IPS DF 6.9 (cell line): ENCODE results near the gene LRRC45.

Experiments
- DNase-seq: peaks from one replicate; pipeline ENCODE4 v3.0.0-alpha.2; 2013; ENCODE audit warnings: low read depth, low spot score
- H3K27ac ChIP-seq: one replicate; pipeline ENCODE4 v1.5.1; 2013; ENCODE audit warnings: low read length, control low read depth
- H3K27me3 ChIP-seq: 2 replicates; pipeline ENCODE4 v1.6.1; 2013; ENCODE audit warnings: mild to moderate bottlenecking, low read length; ENCODE audit not compliant: control insufficient read depth, insufficient read depth
- H3K36me3 ChIP-seq: 2 replicates; pipeline ENCODE4 v1.6.1; 2013; ENCODE audit warnings: low read length; ENCODE audit not compliant: control insufficient read depth, insufficient read depth
- H3K4me1 ChIP-seq: 2 replicates; pipeline ENCODE4 v1.6.1; 2013; ENCODE audit warnings: low read length; ENCODE audit not compliant: control insufficient read depth, insufficient read depth
- H3K4me3 ChIP-seq: 2 replicates; pipeline ENCODE4 v1.5.1; 2013; ENCODE audit warnings: mild to moderate bottlenecking, low read length
- H3K9me3 ChIP-seq: 2 replicates; pipeline ENCODE4 v1.6.1; 2013; ENCODE audit warnings: low read length, inconsistent platforms; ENCODE audit not compliant: control insufficient read depth, insufficient read depth
- WGBS: extraction: QIAGEN DNeasy Blood & Tissue Kit; methylation state at CpG from one replicate; pipeline ENCODE4 v1.1.7; 2013; ENCODE audit warnings: mixed read lengths, missing lambda C conversion rate; ENCODE audit not compliant: insufficient read length, insufficient coverage; 5-methylcytosine and 5-hydroxymethylcytosine counted together

LRRC45 gene

GRCh38 chr17:82053130-82053529 is 30.0 kb downstream of the LRRC45 start:
- H3K27ac ChIP-seq: no peak overlapping the region
- no CpG with 5 or more reads among the region's 19 CpGs for WGBS
- no peak for DNase-seq
- no peaks in the 10 kb centered on the region for H3K9me3 ChIP-seq
- peaks cover 5% of the 10 kb centered on the region; the same call in 1 of the 2 replicates for H3K4me1 ChIP-seq
- no peaks in the 10 kb centered on the region; the same call in 1 of the 2 replicates for H3K27me3 ChIP-seq
- no peak overlapping the region; the same call in 1 of the 2 replicates for H3K4me3 ChIP-seq
- H3K36me3 ChIP-seq: peaks cover 44% of the 10 kb centered on the region

DNA sequence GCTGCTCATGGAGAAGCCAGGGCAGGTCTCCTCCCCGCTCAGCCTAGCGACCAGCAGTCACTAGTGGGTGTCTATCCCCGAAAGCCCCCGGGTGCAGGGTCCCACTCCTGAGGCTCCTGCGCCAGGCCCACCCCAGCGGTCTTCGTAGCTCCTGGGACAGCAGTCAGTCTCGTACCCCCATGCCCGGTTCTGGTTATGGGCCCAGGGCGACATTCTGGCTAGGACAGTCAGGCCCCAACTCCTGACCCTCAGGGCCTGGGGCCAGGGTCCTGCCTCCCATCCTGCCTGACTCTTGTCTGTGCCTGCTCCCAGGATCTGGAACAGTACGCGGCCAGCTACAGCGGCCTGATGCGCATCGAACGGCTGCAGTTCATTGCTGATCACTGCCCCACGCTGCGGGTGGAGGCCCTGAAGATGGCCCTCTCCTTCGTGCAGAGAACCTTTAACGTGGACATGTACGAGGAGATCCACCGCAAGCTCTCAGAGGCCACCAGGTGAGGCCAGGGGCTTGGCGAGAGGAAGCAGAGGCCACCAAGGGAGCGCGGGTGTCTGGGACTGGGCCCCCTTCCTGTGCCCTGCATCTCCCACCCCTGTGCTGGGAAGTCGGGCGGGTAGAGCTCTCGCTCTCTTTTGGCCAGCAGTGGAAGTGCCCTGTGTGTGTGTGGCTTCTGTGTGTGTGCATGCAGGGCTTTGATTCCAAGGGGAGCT is 30.6 kb downstream of the LRRC45 start:
- peaks cover 44% of the 10 kb centered on the region for H3K36me3 ChIP-seq
- no peak for DNase-seq
- H3K27ac ChIP-seq: no peak overlapping the region
- H3K4me1 ChIP-seq: peaks cover 5% of the 10 kb centered on the region; the same call in 1 of the 2 replicates
- no peaks in the 10 kb centered on the region; the same call in 1 of the 2 replicates for H3K27me3 ChIP-seq
- WGBS: no CpG with 5 or more reads among the region's 28 CpGs
- no peaks in the 10 kb centered on the region for H3K9me3 ChIP-seq
- H3K4me3 ChIP-seq: no peak overlapping the region

GRCh38 chr17:82054351-82055022 is 31.4 kb downstream of the LRRC45 start:
- H3K4me1 ChIP-seq: peaks cover 5% of the 10 kb centered on the region; the same call in 1 of the 2 replicates
- H3K36me3 ChIP-seq: peaks cover 43% of the 10 kb centered on the region
- H3K27me3 ChIP-seq: no peaks in the 10 kb centered on the region; the same call in 1 of the 2 replicates
- no peak overlapping the region for H3K27ac ChIP-seq
- WGBS: no CpG with 5 or more reads among the region's 38 CpGs
- H3K4me3 ChIP-seq: no peak overlapping the region
- no peaks in the 10 kb centered on the region for H3K9me3 ChIP-seq
- DNase-seq: no peak

GRCh38 chr17:82055023-82055964 is 32.2 kb downstream of the LRRC45 start:
- H3K36me3 ChIP-seq: peaks cover 43% of the 10 kb centered on the region
- H3K27me3 ChIP-seq: no peaks in the 10 kb centered on the region; the same call in 1 of the 2 replicates
- H3K4me1 ChIP-seq: peaks cover 5% of the 10 kb centered on the region; the same call in 1 of the 2 replicates
- no peak overlapping the region for H3K4me3 ChIP-seq
- DNase-seq: no peak
- no peak overlapping the region for H3K27ac ChIP-seq
- no peaks in the 10 kb centered on the region for H3K9me3 ChIP-seq
- no CpG with 5 or more reads among the region's 26 CpGs for WGBS

DNA sequence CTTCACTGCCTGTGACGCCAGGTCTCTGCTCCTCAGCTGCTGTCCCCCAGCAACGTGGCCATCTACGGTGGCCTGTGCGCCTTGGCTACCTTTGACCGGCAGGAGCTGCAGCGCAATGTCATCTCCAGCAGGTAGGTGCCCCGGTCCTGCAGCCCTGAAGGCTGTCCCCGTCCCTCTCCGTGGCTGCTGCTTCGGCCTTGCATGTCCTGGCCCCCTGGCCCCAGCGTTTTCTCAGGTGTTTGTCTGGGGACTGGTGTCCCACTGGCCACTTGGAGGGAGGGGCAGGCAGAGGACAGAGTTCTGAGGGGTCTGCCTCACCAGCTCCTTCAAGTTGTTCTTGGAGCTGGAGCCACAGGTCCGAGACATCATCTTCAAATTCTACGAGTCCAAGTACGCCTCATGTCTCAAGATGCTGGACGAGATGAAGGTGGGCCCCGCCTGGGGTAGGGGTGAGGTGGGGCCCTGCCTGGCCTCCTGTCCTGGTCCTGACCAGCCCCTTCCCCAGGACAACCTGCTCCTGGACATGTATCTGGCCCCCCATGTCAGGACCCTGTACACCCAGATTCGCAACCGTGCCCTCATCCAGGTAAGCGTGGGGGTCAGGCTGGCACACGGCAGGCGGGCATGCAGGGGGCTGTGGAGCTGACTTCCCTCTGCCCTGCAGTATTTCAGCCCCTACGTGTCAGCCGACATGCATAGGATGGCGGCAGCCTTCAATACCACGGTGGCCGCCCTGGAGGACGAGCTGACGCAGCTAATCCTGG is 33.0 kb downstream of the LRRC45 start:
- Histone ChIP-seq H3K27me3 (no peaks in the 10 kb centered on the region; the same call in 1 of the 2 replicates), H3K4me3 (no peak overlapping the region), H3K36me3 (peaks cover 52% of the 10 kb centered on the region), H3K27ac (no peak overlapping the region), H3K4me1 (no peaks in the 10 kb centered on the region; the same call in 1 of the 2 replicates), H3K9me3 (no peaks in the 10 kb centered on the region)
- no peak for DNase-seq
- no CpG with 5 or more reads among the region's 28 CpGs for WGBS

DNA sequence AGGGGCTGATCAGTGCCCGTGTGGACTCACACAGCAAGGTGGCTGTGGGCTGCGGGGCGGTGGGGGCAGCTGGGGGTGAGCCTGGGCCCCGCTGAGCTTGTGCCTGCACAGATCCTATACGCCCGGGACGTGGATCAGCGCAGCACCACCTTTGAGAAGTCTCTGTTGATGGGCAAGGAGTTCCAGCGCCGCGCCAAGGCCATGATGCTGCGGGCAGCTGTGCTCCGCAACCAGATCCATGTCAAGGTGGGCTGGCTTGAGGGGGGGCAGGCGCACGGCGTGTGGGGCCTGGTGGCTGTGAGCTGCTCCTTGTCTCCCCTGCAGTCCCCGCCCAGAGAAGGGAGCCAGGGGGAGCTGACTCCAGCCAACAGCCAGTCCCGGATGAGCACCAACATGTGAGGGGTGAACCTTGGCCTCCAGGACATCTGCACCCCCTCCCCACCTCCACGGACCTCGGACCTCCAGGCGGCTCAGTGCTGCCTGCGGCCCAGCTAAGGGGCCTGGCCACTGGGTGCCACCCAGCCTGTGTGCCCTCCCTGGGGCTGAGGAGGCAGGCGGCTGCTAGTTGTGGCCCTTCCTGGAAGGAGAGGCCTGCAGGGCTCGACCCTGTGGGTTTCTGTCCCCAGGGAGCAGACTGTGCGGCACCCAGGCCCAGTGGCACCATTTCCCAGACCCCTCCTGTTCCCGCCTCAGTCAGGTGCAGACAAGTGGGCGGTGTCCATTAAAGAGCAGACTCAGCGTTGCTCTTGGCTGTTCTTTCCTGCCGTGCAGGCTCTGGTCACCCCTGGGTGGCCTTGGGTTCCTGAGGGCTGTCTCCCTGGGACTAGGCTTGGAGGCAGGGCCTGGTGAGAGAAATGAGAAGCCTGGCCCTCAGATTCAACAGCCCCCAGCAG is 33.9 kb downstream of the LRRC45 start:
- Histone ChIP-seq H3K4me1 (no peaks in the 10 kb centered on the region; the same call in 1 of the 2 replicates), H3K9me3 (no peaks in the 10 kb centered on the region), H3K27me3 (no peaks in the 10 kb centered on the region; the same call in 1 of the 2 replicates), H3K27ac (no peak overlapping the region), H3K4me3 (no peak overlapping the region), H3K36me3 (peaks cover 56% of the 10 kb centered on the region)
- no CpG with 5 or more reads among the region's 29 CpGs for WGBS
- DNase-seq: no peak

GRCh38 chr17:82058230-82058854 is 35.2 kb downstream of the LRRC45 start:
- Histone ChIP-seq H3K9me3 (no peaks in the 10 kb centered on the region), H3K27ac (no peak overlapping the region), H3K4me1 (no peaks in the 10 kb centered on the region), H3K36me3 (peaks cover 60% of the 10 kb centered on the region), H3K27me3 (no peaks in the 10 kb centered on the region; the same call in 1 of the 2 replicates), H3K4me3 (no peak overlapping the region)
- no peak for DNase-seq
- no CpG with 5 or more reads among the region's 17 CpGs for WGBS

- no peak for DNase-seq
- Histone ChIP-seq H3K27ac (no peak overlapping the region), H3K9me3 (no peaks in the 10 kb centered on the region), H3K27me3 (no peaks in the 10 kb centered on the region; the same call in 1 of the 2 replicates), H3K4me1 (no peaks in the 10 kb centered on the region), H3K36me3 (peaks cover 57% of the 10 kb centered on the region), H3K4me3 (no peak overlapping the region)
- WGBS: no CpG with 5 or more reads among the region's 10 CpGs
Observed at GRCh38 chr17:82058855-82059249, 35.7 kb downstream of the LRRC45 start.
